ENCODE data around the gene CYYR1. TPM values are rescaled to one million over a fixed set of nuclear protein-coding genes. Genes with fewer than 3 reads are reported as not detected.

Gene CYYR1
- total and polyA plus RNA-seq, 7 donors, result 1.8 to 13.0 (median 4.5) TPM

- intact Hi-C loops (cut with DNase I), result no loop called here
- no peaks in the 10 kb centered on the region for H3K9me3 ChIP-seq
- H3K27ac ChIP-seq, result no peak overlapping the region
- H3K4me3 ChIP-seq, result no peak overlapping the region
- H3K4me1 ChIP-seq, result no peaks in the 10 kb centered on the region
- no peaks in the 10 kb centered on the region for H3K36me3 ChIP-seq
- no peak for DNase-seq
- no peaks in the 10 kb centered on the region for H3K27me3 ChIP-seq
- TF ChIP-seq EP300 (IDR thresholded peaks at IDR 0.05), result no peak
- TF ChIP-seq POLR2AphosphoS5 (IDR thresholded peaks at IDR 0.05), result no peak
- no peak for TF ChIP-seq POLR2A (IDR thresholded peaks at IDR 0.05)
- TF ChIP-seq CTCF (IDR thresholded peaks at IDR 0.05), result no peak
- 27 to 82% methylated on average over 4 of the region's 4 CpGs for WGBS, 2 donors
Observed at GRCh38 chr21:26557106-26557505, 16.0 kb downstream of the CYYR1 start.

GRCh38 chr21:26555540-26556146 lies 17.4 kb downstream of the CYYR1 start:
- H3K27me3 ChIP-seq, result no peaks in the 10 kb centered on the region
- DNase-seq, result no peak
- TF ChIP-seq POLR2AphosphoS5 (IDR thresholded peaks at IDR 0.05) (no peak), POLR2A (IDR thresholded peaks at IDR 0.05) (no peak)
- H3K36me3 ChIP-seq, result no peaks in the 10 kb centered on the region
- H3K4me1 ChIP-seq, result no peaks in the 10 kb centered on the region
- H3K9me3 ChIP-seq, result no peaks in the 10 kb centered on the region
- intact Hi-C loops (cut with DNase I), result no loop called here
- 78 to 92% methylated on average over 1 of the region's 1 CpG for WGBS, 2 donors
- H3K27ac ChIP-seq, result no peak overlapping the region
- H3K4me3 ChIP-seq, result no peak overlapping the region

GRCh38 chr21:26554365-26554764 lies 18.7 kb downstream of the CYYR1 start:
- Histone ChIP-seq H3K4me3 (no peak overlapping the region), H3K9me3 (no peaks in the 10 kb centered on the region), H3K27me3 (no peaks in the 10 kb centered on the region), H3K36me3 (no peaks in the 10 kb centered on the region), H3K4me1 (no peaks in the 10 kb centered on the region), H3K27ac (no peak overlapping the region)
- no peak for TF ChIP-seq POLR2A (IDR thresholded peaks at IDR 0.05)
- TF ChIP-seq EP300 (IDR thresholded peaks at IDR 0.05), result no peak
- no peak for TF ChIP-seq POLR2AphosphoS5 (IDR thresholded peaks at IDR 0.05)
- TF ChIP-seq CTCF (IDR thresholded peaks at IDR 0.05), result no peak
- DNase-seq, result no peak
- 83 to 84% methylated on average over 2 of the region's 2 CpGs for WGBS, 2 donors
- intact Hi-C loops (cut with DNase I), result no loop called here

GRCh38 chr21:26553898-26554297 lies 19.2 kb downstream of the CYYR1 start:
- intact Hi-C loops (cut with DNase I), result no loop called here
- no peak overlapping the region for H3K4me3 ChIP-seq
- no peak overlapping the region for H3K27ac ChIP-seq
- no peak for DNase-seq
- H3K36me3 ChIP-seq, result no peaks in the 10 kb centered on the region
- H3K27me3 ChIP-seq, result no peaks in the 10 kb centered on the region
- no peaks in the 10 kb centered on the region for H3K4me1 ChIP-seq
- 89 to 92% methylated on average over 2 of the region's 2 CpGs for WGBS, 2 donors
- no peaks in the 10 kb centered on the region for H3K9me3 ChIP-seq
- no peak for TF ChIP-seq EP300 (IDR thresholded peaks at IDR 0.05)
- TF ChIP-seq POLR2AphosphoS5 (IDR thresholded peaks at IDR 0.05), result no peak
- TF ChIP-seq POLR2A (IDR thresholded peaks at IDR 0.05), result no peak
- no peak for TF ChIP-seq CTCF (IDR thresholded peaks at IDR 0.05)

GRCh38 chr21:26550326-26550725 lies 22.8 kb downstream of the CYYR1 start:
- Histone ChIP-seq H3K27me3 (no peaks in the 10 kb centered on the region), H3K27ac (peak overlapping the region in 1 of 4 donors; percentile 14), H3K4me1 (no peaks in the 10 kb centered on the region), H3K36me3 (no peaks in the 10 kb centered on the region), H3K9me3 (no peaks in the 10 kb centered on the region), H3K4me3 (no peak overlapping the region)
- DNase-seq, result no peak
- 59 to 81% methylated on average over 2 of the region's 2 CpGs for WGBS, 2 donors
- TF ChIP-seq POLR2A (IDR thresholded peaks at IDR 0.05) (no peak), EP300 (IDR thresholded peaks at IDR 0.05) (no peak), POLR2AphosphoS5 (IDR thresholded peaks at IDR 0.05) (no peak), CTCF (IDR thresholded peaks at IDR 0.05) (no peak)
- intact Hi-C loops (cut with DNase I), result no loop called here
